CD4-positive, alpha-beta T cell (primary cell): ENCODE measurements around the gene NOC4L. TPM values are rescaled to one million over a fixed set of nuclear protein-coding genes. Genes with fewer than 3 reads are reported as not detected.

Experiments used
- ATAC-seq: fragments of 200-7000 bp; cut with Tn5 transposase; one replicate; pipeline ENCODE4 v1.10.0; 2022; ENCODE audit warnings: mild to moderate bottlenecking; ENCODE audit not compliant: poor library complexity
- CTCF ChIA-PET: fragments of 350-600 bp; sonication (Branson Sonifier 250); formaldehyde crosslinking; loops from one replicate; lab custom pipeline; 2021; ENCODE audit warnings: antibody characterized with exemption, inconsistent platforms; lab: Charles Lee
- POLR2A ChIA-PET: fragments of 350-600 bp; sonication (Branson Sonifier 250); formaldehyde crosslinking; loops from one replicate; lab custom pipeline; 2021; ENCODE audit warnings: antibody characterized with exemption, inconsistent platforms; lab: Charles Lee
- DNase-seq, 14 experiments: peaks; one replicate each; pipeline ENCODE4 v3.0.0-alpha.2; 2013 to 2020; ENCODE audit warnings: mixed read lengths in 2 of 14
- H3K27ac ChIP-seq, 2 donors: one replicate each; pipeline versions ENCODE4 v1.5.1 to v1.7.0; 2013; ENCODE audit warnings: low read length in 2 of 2, low read depth in 1 of 2, mild to moderate bottlenecking in 1 of 2
- H3K27me3 ChIP-seq, 2 experiments: 1 replicate in 1 of 2; 2 replicates in 1 of 2; pipeline versions ENCODE4 v1.6.1 to v1.7.0; 2013; ENCODE audit warnings: low read length in 2 of 2, control low read depth in 1 of 2, mild to moderate bottlenecking in 1 of 2, moderate library complexity in 1 of 2; ENCODE audit not compliant: insufficient read depth in 2 of 2, control insufficient read depth in 1 of 2
- H3K36me3 ChIP-seq: one replicate; pipeline ENCODE4 v1.6.1; 2013; ENCODE audit warnings: low read length, control low read depth; ENCODE audit not compliant: insufficient read depth
- H3K4me1 ChIP-seq: one replicate; pipeline ENCODE4 v1.6.1; 2013; ENCODE audit warnings: low read length, control low read depth; ENCODE audit not compliant: insufficient read depth
- H3K4me3 ChIP-seq: one replicate; pipeline ENCODE4 v1.5.1; 2013; ENCODE audit warnings: mild to moderate bottlenecking, low read length, moderate library complexity
- H3K9me3 ChIP-seq, 2 experiments: 1 replicate in 1 of 2; 2 replicates in 1 of 2; pipeline versions ENCODE4 v1.6.1 to v1.7.0; 2013; ENCODE audit warnings: low read length in 2 of 2, mild to moderate bottlenecking in 2 of 2, control low read depth in 1 of 2, moderate library complexity in 1 of 2; ENCODE audit not compliant: control insufficient read depth in 1 of 2, insufficient read depth in 1 of 2
- H3K27ac Mint-ChIP-seq: one replicate; pipeline ENCODE4 v1.8.0; 2020; ENCODE audit warnings: mixed read lengths
- H3K27me3 Mint-ChIP-seq: one replicate; pipeline ENCODE4 v1.8.0; 2021; ENCODE audit warnings: mixed read lengths
- H3K36me3 Mint-ChIP-seq: one replicate; pipeline ENCODE4 v1.8.0; 2021; ENCODE audit warnings: low read depth, mixed read lengths
- H3K4me1 Mint-ChIP-seq: one replicate; pipeline ENCODE4 v1.8.0; 2021; ENCODE audit warnings: low read depth, mixed read lengths
- H3K4me3 Mint-ChIP-seq: one replicate; pipeline ENCODE4 v1.8.0; 2020; ENCODE audit warnings: mild to moderate bottlenecking, mixed read lengths
- H3K9me3 Mint-ChIP-seq: one replicate; pipeline ENCODE4 v1.8.0; 2020; ENCODE audit warnings: mixed read lengths
- CTCF ChIP-seq: fragments of 200-600 bp; IDR thresholded peaks from one replicate; pipeline ENCODE4 v1.8.0; 2022; ENCODE audit warnings: antibody characterized with exemption, mild to moderate bottlenecking
- intact Hi-C, 2 experiments: fragments of 100-400 bp; cut with DNase I in 1 of 2; cut with micrococcal nuclease in 1 of 2; formaldehyde crosslinking; loops; one replicate each; pipeline versions ENCODE4 v1.15.1 to v1.9.0; 2023 to 2025; cut with DNase I, micrococcal nuclease
- total RNA-seq, 174 experiments: library from RNA in 2 of 174; stranded (reverse) in 2 of 174; gene quantifications; one replicate each; pipeline ENCODE4 v1.2.3 and lab custom pipeline; 2021 to 2026

The NOC4L gene
- total RNA-seq, 2 experiments from 2014 or later: 21.8 to 22.3 TPM

- no peaks in the 10 kb centered on the region for H3K27me3 Mint-ChIP-seq
- Histone ChIP-seq H3K9me3 (peaks cover 0 to 54% of the 10 kb centered on the region in 2 experiments), H3K4me1 (peaks cover 55% of the 10 kb centered on the region), H3K36me3 (peaks cover 9% of the 10 kb centered on the region), H3K27me3 (no peaks in the 10 kb centered on the region), H3K27ac (peak overlapping the region; percentile 67 to 68), H3K4me3 (peak overlapping the region; percentile 38)
- ChIA-PET POLR2A (interaction anchor here (1.1 to 2.3 kb wide), 2 partner anchors 8 to 12 kb away, joined by 5 to 10 read pairs; no protein-coding TSS in a partner anchor), CTCF (interaction anchor here (1.1 kb wide), 1 partner anchor 33 kb away, joined by 3 read pairs; no protein-coding TSS in a partner anchor)
- peaks cover 12% of the 10 kb centered on the region for H3K9me3 Mint-ChIP-seq
- ATAC-seq (no peak), DNase-seq (peak in 4 of 14 experiments; percentile 11 to 65 (median 28))
- peaks cover 49% of the 10 kb centered on the region for H3K4me1 Mint-ChIP-seq
- TF ChIP-seq CTCF: no peak
- intact Hi-C loops: loop anchor here (2.0 to 5.0 kb wide), 4 partner anchors 24 to 300 kb away; no protein-coding TSS in a partner anchor
- H3K4me3 Mint-ChIP-seq: peak overlapping the region; percentile 65
- H3K27ac Mint-ChIP-seq: peak overlapping the region; percentile 86
- peaks cover 22% of the 10 kb centered on the region for H3K36me3 Mint-ChIP-seq
These were observed 42.8 kb downstream of the NOC4L start for GRCh38 chr12:132186857-132187620.

GRCh38 chr12:132187646-132188450, 43.6 kb downstream of the NOC4L start:
- CTCF ChIA-PET: interaction anchor here (1.1 kb wide), 1 partner anchor 34 kb away, joined by 3 read pairs; no protein-coding TSS in a partner anchor
- Histone ChIP-seq H3K27me3 (no peaks in the 10 kb centered on the region), H3K27ac (no peak overlapping the region), H3K36me3 (peaks cover 9% of the 10 kb centered on the region), H3K4me1 (peaks cover 55% of the 10 kb centered on the region), H3K4me3 (no peak overlapping the region), H3K9me3 (peaks cover 0 to 49% of the 10 kb centered on the region in 2 experiments)
- no peak for TF ChIP-seq CTCF
- Mint-ChIP-seq H3K36me3 (peaks cover 22% of the 10 kb centered on the region), H3K4me1 (peaks cover 49% of the 10 kb centered on the region), H3K4me3 (peak overlapping the region; percentile 75), H3K27me3 (no peaks in the 10 kb centered on the region), H3K27ac (peak overlapping the region; percentile 86), H3K9me3 (peaks cover 12% of the 10 kb centered on the region)
- no peak for ATAC-seq
- POLR2A ChIA-PET: interaction anchor here (1.1 to 2.4 kb wide), 2 partner anchors 9 kb away, joined by 5 to 35 read pairs; no protein-coding TSS in a partner anchor
- DNase-seq: peak in 1 of 14 experiments; percentile 26
- intact Hi-C loops: loop anchor here (2.0 to 5.0 kb wide), 4 partner anchors 25 to 299 kb away; no protein-coding TSS in a partner anchor

- ChIA-PET CTCF (interaction anchor here (1.4 kb wide), 1 partner anchor 35 kb away, joined by 5 read pairs; no protein-coding TSS in a partner anchor), POLR2A (interaction anchor here (0.9 to 2.4 kb wide), 5 partner anchors 9 to 51 kb away, joined by 4 to 35 read pairs (median 8); no protein-coding TSS in a partner anchor)
- H3K36me3 Mint-ChIP-seq: peaks cover 22% of the 10 kb centered on the region
- peaks cover 9% of the 10 kb centered on the region for H3K36me3 ChIP-seq
- H3K27ac Mint-ChIP-seq: peak overlapping the region; percentile 86
- no peaks in the 10 kb centered on the region for H3K27me3 ChIP-seq
- H3K9me3 Mint-ChIP-seq: peaks cover 7% of the 10 kb centered on the region
- DNase-seq (peak in 3 of 14 experiments; percentile 14 to 45 (median 23)), ATAC-seq (no peak)
- H3K27me3 Mint-ChIP-seq: no peaks in the 10 kb centered on the region
- no peak for TF ChIP-seq CTCF
- peaks cover 5 to 52% of the 10 kb centered on the region in 2 experiments for H3K9me3 ChIP-seq
- peak overlapping the region; percentile 59 to 62 for H3K27ac ChIP-seq
- peaks cover 49% of the 10 kb centered on the region for H3K4me1 Mint-ChIP-seq
- H3K4me3 Mint-ChIP-seq: peak overlapping the region; percentile 75
- peaks cover 55% of the 10 kb centered on the region for H3K4me1 ChIP-seq
- intact Hi-C loops: loop anchor here (5.0 kb wide), 3 partner anchors 36 to 299 kb away; no protein-coding TSS in a partner anchor
- H3K4me3 ChIP-seq: peak overlapping the region; percentile 91
These were observed 44.2 kb downstream of the NOC4L start for GRCh38 chr12:132188451-132188901.
